CD4-positive, alpha-beta T cell (primary cell): Measurements from ENCODE around the gene NFIC. TPM values are rescaled to one million over a fixed set of nuclear protein-coding genes. Genes with fewer than 3 reads are reported as not detected.

Experiments
- ATAC-seq: fragments of 200-7000 bp; cut with Tn5 transposase; one replicate; pipeline ENCODE4 v1.10.0; 2022; ENCODE audit warnings: mild to moderate bottlenecking; ENCODE audit not compliant: poor library complexity
- CTCF ChIA-PET: fragments of 350-600 bp; sonication (Branson Sonifier 250); formaldehyde crosslinking; loops from one replicate; lab custom pipeline; 2021; ENCODE audit warnings: antibody characterized with exemption, inconsistent platforms; lab: Charles Lee
- POLR2A ChIA-PET: fragments of 350-600 bp; sonication (Branson Sonifier 250); formaldehyde crosslinking; loops from one replicate; lab custom pipeline; 2021; ENCODE audit warnings: antibody characterized with exemption, inconsistent platforms; lab: Charles Lee
- DNase-seq, 14 experiments: peaks; one replicate each; pipeline ENCODE4 v3.0.0-alpha.2; 2013 to 2020; ENCODE audit warnings: mixed read lengths in 2 of 14
- H3K27ac ChIP-seq, 2 donors: one replicate each; pipeline versions ENCODE4 v1.5.1 to v1.7.0; 2013; ENCODE audit warnings: low read length in 2 of 2, low read depth in 1 of 2, mild to moderate bottlenecking in 1 of 2
- H3K27me3 ChIP-seq, 2 experiments: 1 replicate in 1 of 2; 2 replicates in 1 of 2; pipeline versions ENCODE4 v1.6.1 to v1.7.0; 2013; ENCODE audit warnings: low read length in 2 of 2, control low read depth in 1 of 2, mild to moderate bottlenecking in 1 of 2, moderate library complexity in 1 of 2; ENCODE audit not compliant: insufficient read depth in 2 of 2, control insufficient read depth in 1 of 2
- H3K36me3 ChIP-seq: one replicate; pipeline ENCODE4 v1.6.1; 2013; ENCODE audit warnings: low read length, control low read depth; ENCODE audit not compliant: insufficient read depth
- H3K4me1 ChIP-seq: one replicate; pipeline ENCODE4 v1.6.1; 2013; ENCODE audit warnings: low read length, control low read depth; ENCODE audit not compliant: insufficient read depth
- H3K4me3 ChIP-seq: one replicate; pipeline ENCODE4 v1.5.1; 2013; ENCODE audit warnings: mild to moderate bottlenecking, low read length, moderate library complexity
- H3K9me3 ChIP-seq, 2 experiments: 1 replicate in 1 of 2; 2 replicates in 1 of 2; pipeline versions ENCODE4 v1.6.1 to v1.7.0; 2013; ENCODE audit warnings: low read length in 2 of 2, mild to moderate bottlenecking in 2 of 2, control low read depth in 1 of 2, moderate library complexity in 1 of 2; ENCODE audit not compliant: control insufficient read depth in 1 of 2, insufficient read depth in 1 of 2
- H3K27ac Mint-ChIP-seq: one replicate; pipeline ENCODE4 v1.8.0; 2020; ENCODE audit warnings: mixed read lengths
- H3K27me3 Mint-ChIP-seq: one replicate; pipeline ENCODE4 v1.8.0; 2021; ENCODE audit warnings: mixed read lengths
- H3K36me3 Mint-ChIP-seq: one replicate; pipeline ENCODE4 v1.8.0; 2021; ENCODE audit warnings: low read depth, mixed read lengths
- H3K4me1 Mint-ChIP-seq: one replicate; pipeline ENCODE4 v1.8.0; 2021; ENCODE audit warnings: low read depth, mixed read lengths
- H3K4me3 Mint-ChIP-seq: one replicate; pipeline ENCODE4 v1.8.0; 2020; ENCODE audit warnings: mild to moderate bottlenecking, mixed read lengths
- H3K9me3 Mint-ChIP-seq: one replicate; pipeline ENCODE4 v1.8.0; 2020; ENCODE audit warnings: mixed read lengths
- CTCF ChIP-seq: fragments of 200-600 bp; IDR thresholded peaks from one replicate; pipeline ENCODE4 v1.8.0; 2022; ENCODE audit warnings: antibody characterized with exemption, mild to moderate bottlenecking
- intact Hi-C, 2 experiments: fragments of 100-400 bp; cut with DNase I in 1 of 2; cut with micrococcal nuclease in 1 of 2; formaldehyde crosslinking; loops; one replicate each; pipeline versions ENCODE4 v1.15.1 to v1.9.0; 2023 to 2025; cut with DNase I, micrococcal nuclease
- total RNA-seq, 174 experiments: library from RNA in 2 of 174; stranded (reverse) in 2 of 174; gene quantifications; one replicate each; pipeline ENCODE4 v1.2.3 and lab custom pipeline; 2021 to 2026

The NFIC gene
- total RNA-seq, 2 experiments from 2014 or later = 22.1 to 22.2 TPM

DNA sequence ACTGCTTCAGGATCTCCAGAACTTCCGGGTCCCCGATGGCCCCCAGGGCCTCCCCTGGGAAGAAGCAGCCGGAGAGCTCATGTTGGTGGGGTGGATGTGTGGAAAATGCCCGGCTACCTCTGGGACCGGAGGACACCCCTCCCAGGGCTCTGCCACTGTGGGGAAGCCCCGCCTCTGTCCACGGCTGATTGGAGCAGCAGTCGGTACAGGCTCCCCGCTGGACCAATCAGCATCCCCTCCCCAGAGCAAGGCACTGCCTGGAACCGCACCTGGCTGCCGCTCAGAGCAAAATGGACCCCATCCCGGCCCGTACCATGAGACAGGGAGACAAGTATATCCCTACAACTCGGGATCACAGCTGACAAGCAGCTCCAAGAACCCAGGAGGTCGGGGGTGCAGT is 127.7 kb downstream of the NFIC start:
- DNase-seq (peak in 5 of 14 experiments; percentile 20 to 62 (median 31)), ATAC-seq (peak; percentile 78)
- no peak overlapping the region for H3K27ac ChIP-seq
- H3K9me3 Mint-ChIP-seq = no peaks in the 10 kb centered on the region
- no peak overlapping the region for H3K27ac Mint-ChIP-seq
- peaks cover 38% of the 10 kb centered on the region for H3K36me3 Mint-ChIP-seq
- H3K4me1 Mint-ChIP-seq = peaks cover 17% of the 10 kb centered on the region
- H3K27me3 Mint-ChIP-seq = no peaks in the 10 kb centered on the region
- no peak overlapping the region for H3K4me3 Mint-ChIP-seq
- POLR2A ChIA-PET = interaction anchor here (0.7 kb wide), 1 partner anchor 12 kb away, joined by 3 read pairs; no protein-coding TSS in a partner anchor
- H3K27me3 ChIP-seq = no peaks in the 10 kb centered on the region
- TF ChIP-seq CTCF = no peak
- H3K9me3 ChIP-seq = no peaks in the 10 kb centered on the region
- H3K36me3 ChIP-seq = peaks cover 38% of the 10 kb centered on the region
- CTCF ChIA-PET = interaction anchor here (0.6 to 1.4 kb wide), 3 partner anchors 9 to 21 kb away, joined by 3 to 6 read pairs (median 3); no protein-coding TSS in a partner anchor
- peaks cover 18% of the 10 kb centered on the region for H3K4me1 ChIP-seq
- intact Hi-C loops = no loop called here
- H3K4me3 ChIP-seq = no peak overlapping the region

GRCh38 chr19:3494559-3494958 is 128.2 kb downstream of the NFIC start:
- DNase-seq (peak in 11 of 14 experiments; percentile 9 to 81 (median 42)), ATAC-seq (peak; percentile 80)
- Histone ChIP-seq H3K27ac (peak overlapping the region in 1 of 2 donors; percentile 22), H3K9me3 (no peaks in the 10 kb centered on the region), H3K27me3 (no peaks in the 10 kb centered on the region), H3K36me3 (peaks cover 38% of the 10 kb centered on the region), H3K4me3 (no peak overlapping the region), H3K4me1 (peaks cover 23% of the 10 kb centered on the region)
- Mint-ChIP-seq H3K27ac (no peak overlapping the region), H3K4me3 (no peak overlapping the region), H3K9me3 (no peaks in the 10 kb centered on the region), H3K27me3 (no peaks in the 10 kb centered on the region), H3K36me3 (peaks cover 38% of the 10 kb centered on the region), H3K4me1 (peaks cover 20% of the 10 kb centered on the region)
- intact Hi-C loops = no loop called here
- CTCF ChIA-PET = interaction anchor here (0.6 to 1.4 kb wide), 4 partner anchors 10 to 471 kb away, joined by 3 to 6 read pairs (median 3); no protein-coding TSS in a partner anchor
- TF ChIP-seq CTCF = no peak
- POLR2A ChIA-PET = interaction anchor here (0.7 kb wide), 1 partner anchor 11 kb away, joined by 3 read pairs; no protein-coding TSS in a partner anchor

GRCh38 chr19:3496392-3497273 is 130.2 kb downstream of the NFIC start:
- Mint-ChIP-seq H3K27ac (no peak overlapping the region), H3K36me3 (peaks cover 41% of the 10 kb centered on the region), H3K4me3 (peak overlapping the region; percentile 51), H3K27me3 (no peaks in the 10 kb centered on the region), H3K9me3 (no peaks in the 10 kb centered on the region), H3K4me1 (peaks cover 28% of the 10 kb centered on the region)
- Histone ChIP-seq H3K36me3 (peaks cover 34% of the 10 kb centered on the region), H3K27me3 (no peaks in the 10 kb centered on the region), H3K27ac (no peak overlapping the region), H3K4me3 (no peak overlapping the region), H3K4me1 (peaks cover 43% of the 10 kb centered on the region), H3K9me3 (no peaks in the 10 kb centered on the region)
- no peak for ATAC-seq
- DNase-seq = peak in 1 of 14 experiments; percentile 26
- intact Hi-C loops = no loop called here
- TF ChIP-seq CTCF = no peak
- ChIA-PET POLR2A (no interaction called here), CTCF (no interaction called here)
